HG03066 (cell line): ENCODE data around the gene NAT14.
"Not testable (repeated sequence)": the region's sequence is repeated elsewhere in the genome, so short reads cannot be mapped to it uniquely, and the experiment has no call there.

Experiments used
- ATAC-seq: cut with Tn5 transposase; IDR thresholded peaks from one replicate; pipeline ENCODE4 v1.9.1; 2021; ENCODE audit warnings: low read depth; ENCODE audit not compliant: unreplicated experiment

The NAT14 gene

GRCh38 chr19:55485439-55486011 is 537 bp downstream of the NAT14 start:
- no peak for ATAC-seq

GRCh38 chr19:55486043-55486970 is 1.3 kb downstream of the NAT14 start:
- ATAC-seq = no peak

GRCh38 chr19:55486971-55487923 is 2.3 kb downstream of the NAT14 start:
- no peak for ATAC-seq

- ATAC-seq = no peak
These were observed 3.1 kb downstream of the NAT14 start, which contains the start of gene SSC5D for GRCh38 chr19:55487924-55488687. SSC5D (plus strand) TSS chr19:55488436; CDS start chr19:55488590, 154 bp downstream.

- ATAC-seq = no peak
These were observed 4.2 kb downstream of the NAT14 start for GRCh38 chr19:55488986-55489710.

- ATAC-seq = no peak
These were observed 4.9 kb downstream of the NAT14 start for GRCh38 chr19:55489711-55490477.

GRCh38 chr19:55490478-55491432 is 5.8 kb downstream of the NAT14 start:
- ATAC-seq = no peak

- ATAC-seq = no peak
These were observed 6.8 kb downstream of the NAT14 start for GRCh38 chr19:55491546-55492360.

GRCh38 chr19:55492362-55492944 is 7.5 kb downstream of the NAT14 start:
- no peak for ATAC-seq

GRCh38 chr19:55493052-55493644 is 8.2 kb downstream of the NAT14 start:
- ATAC-seq = no peak

- ATAC-seq = no peak
These were observed 8.7 kb downstream of the NAT14 start for GRCh38 chr19:55493645-55494171.

GRCh38 chr19:55494172-55494761 is 9.3 kb downstream of the NAT14 start:
- ATAC-seq = no peak

- no peak for ATAC-seq
These were observed 10.8 kb downstream of the NAT14 start for GRCh38 chr19:55495646-55496349.

GRCh38 chr19:55496820-55497219 is 11.8 kb downstream of the NAT14 start:
- ATAC-seq = not testable (repeated sequence)

GRCh38 chr19:55497763-55498162 is 12.8 kb downstream of the NAT14 start:
- ATAC-seq = no peak
